ENCODE measurements around the gene SEMA4B.

The SEMA4B gene

DNA sequence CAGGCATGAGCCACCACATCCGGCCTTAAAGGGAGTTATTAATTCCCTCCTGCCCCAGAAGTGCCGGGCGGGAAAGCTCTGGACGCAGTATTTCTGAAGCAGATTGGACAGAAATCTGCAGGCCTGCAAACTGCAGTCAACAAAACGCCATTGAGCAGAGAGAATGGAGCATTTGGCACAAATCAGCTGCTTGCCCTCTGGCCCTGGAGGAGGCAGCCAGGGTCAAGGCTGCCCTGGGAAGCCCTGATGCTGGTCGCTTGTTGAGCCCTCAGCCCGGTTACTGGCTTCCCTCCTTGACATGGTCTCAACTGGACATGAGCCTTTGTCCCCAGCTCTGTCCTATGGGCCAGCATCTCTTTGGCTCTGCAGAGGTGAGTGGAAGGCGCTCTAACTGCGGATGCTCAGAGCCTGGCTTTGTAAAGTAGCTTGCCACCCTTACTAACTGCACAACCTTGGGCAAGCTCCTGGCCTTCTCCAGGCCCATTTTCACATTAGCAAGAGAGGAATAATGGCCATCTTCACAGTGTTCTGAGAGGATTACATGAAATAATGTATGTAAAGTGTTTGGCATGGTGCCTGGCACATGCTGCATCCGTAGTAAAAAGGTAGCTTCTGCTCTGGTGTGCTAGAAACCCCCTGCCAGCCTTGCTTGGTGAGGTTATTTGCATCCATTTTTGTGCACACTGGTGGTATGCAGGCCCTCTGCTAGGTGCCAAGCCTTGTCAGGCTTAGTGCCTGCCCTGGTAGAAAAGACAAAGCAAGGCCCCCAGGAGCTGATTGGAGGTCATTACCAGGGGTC, 4.1 kb downstream of the SEMA4B start:
- DNase-seq (ENCODE audit: low read depth) = no peak

- DNase-seq (ENCODE audit: low read depth) = no peak
Observed at GRCh38 chr15:90205886-90206285, 4.8 kb downstream of the SEMA4B start.

- DNase-seq (ENCODE audit: low read depth) = no peak
Observed at GRCh38 chr15:90207252-90207651, 6.1 kb downstream of the SEMA4B start.

DNA sequence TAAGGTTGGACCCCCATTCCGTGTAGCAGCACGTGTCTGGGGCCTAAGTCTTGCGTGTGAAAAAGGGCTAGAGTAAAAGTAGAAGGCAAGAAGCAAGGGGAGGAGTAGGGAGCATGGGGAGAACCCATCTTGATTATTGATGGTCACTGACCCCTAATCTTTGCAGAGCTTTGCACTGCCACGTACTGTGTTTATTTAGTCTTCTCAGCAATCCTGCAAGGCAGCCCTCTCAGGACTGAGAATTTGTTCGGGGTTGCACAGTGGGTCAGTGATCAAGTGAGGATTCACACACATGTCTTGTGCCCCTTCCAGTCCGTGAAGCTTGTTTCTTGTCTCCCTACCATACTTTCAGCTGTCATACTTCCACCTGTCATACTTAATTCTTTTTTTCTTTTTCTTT, 7.2 kb downstream of the SEMA4B start:
- DNase-seq (ENCODE audit: low read depth) = no peak

DNA sequence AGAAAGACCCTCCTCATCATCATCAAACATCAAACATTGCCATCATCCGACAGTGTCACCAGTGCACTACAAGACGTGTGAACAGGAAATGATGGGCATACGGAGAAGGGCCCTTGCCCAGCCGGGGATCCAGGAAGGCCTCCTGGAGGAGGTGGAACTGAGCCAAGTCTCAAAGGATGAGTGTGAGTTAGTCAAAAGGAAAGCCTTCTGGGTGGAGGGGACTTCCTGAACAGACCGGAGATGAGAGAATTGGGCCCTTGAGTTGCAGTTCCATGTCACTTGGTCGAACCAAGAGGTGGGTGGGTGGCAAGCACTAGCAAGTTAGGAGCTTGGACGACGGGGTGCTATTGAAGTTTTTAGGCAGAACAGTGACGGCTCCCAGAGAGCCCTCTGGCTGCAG, 8.5 kb downstream of the SEMA4B start:
- DNase-seq (ENCODE audit: low read depth) = no peak

GRCh38 chr15:90210593-90210992, 9.5 kb downstream of the SEMA4B start:
- no peak for DNase-seq (ENCODE audit: low read depth)

- DNase-seq (ENCODE audit: low read depth) = no peak
Observed at GRCh38 chr15:90211009-90211408, 9.9 kb downstream of the SEMA4B start.

GRCh38 chr15:90211440-90212143, 10.5 kb downstream of the SEMA4B start:
- no peak for DNase-seq (ENCODE audit: low read depth)

DNA sequence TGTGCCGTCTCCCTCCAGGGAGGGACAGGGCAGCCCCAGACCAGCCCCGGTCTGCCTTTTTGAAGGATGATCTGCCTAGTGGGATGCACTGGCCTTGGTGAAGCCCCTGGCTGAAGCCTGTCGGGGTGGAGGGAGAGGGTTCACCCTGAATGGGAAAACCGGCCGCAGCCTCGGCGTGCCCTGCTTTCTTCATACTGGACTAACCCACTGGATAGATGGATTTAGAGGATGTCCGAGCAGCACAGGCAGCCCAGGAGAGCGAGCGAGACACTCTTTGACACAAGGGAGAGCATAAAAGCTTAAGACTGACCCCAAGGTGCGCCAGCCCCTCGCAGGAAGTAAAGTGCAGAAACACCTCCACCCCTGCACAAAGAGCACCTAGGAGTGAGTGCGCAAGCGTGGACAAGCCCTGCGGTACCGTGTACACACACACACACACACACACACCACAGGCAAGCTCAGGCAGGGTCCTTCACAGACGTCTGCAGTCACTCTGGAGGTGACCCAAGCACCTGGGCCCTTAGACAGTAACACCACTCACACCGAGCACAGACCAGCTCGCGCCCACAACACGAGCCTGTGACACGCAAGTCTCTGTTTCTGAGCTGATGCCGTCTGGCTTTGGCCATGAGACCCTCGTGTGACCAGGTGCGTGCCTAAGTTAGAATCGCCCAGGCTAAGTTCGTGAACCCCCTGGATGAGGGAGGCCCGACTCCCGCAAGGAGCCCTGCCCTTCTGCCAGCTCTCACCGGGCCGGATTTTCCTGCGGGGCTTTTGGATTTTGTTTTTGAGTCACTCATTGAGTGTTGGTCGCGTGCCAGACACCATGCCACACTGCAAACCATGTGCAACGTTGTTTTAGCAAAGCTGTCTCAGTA, 11.3 kb downstream of the SEMA4B start:
- DNase-seq (ENCODE audit: low read depth) = no peak

DNA sequence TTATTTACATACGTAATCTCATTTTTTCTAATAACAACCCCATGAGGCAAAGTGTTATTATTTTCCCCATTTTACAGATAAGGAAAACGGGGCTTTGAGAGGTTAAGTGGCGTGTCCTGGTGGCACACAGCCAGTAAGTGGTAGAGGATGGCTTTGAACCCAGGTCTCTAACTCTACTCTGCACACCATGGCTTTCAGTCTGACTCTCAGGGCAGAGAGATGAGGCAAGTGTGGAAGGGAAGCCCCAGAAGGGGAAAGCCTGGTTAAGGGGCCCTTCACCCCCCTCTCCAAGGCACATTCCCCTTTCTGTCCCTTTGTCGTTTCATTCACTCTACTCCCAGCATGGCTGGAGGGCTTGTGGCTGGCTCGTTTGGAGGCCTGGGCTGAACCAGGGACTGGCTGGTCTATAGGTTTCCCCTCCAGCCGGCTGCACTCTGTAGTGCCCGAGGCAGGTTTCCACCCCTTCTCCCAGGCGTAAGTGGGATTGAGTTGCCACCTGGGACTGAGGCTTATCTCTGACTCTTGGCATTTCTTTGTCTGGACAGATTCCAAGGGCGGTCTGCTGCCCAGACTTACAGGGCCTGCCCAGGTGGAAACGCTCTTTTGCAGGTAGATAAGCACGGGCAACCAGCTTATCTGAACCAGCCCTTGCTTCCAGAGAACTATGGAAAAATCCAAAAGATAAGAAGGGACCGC, 12.1 kb downstream of the SEMA4B start:
- DNase-seq (ENCODE audit: low read depth) = no peak

GRCh38 chr15:90213818-90214204, 12.7 kb downstream of the SEMA4B start:
- DNase-seq (ENCODE audit: low read depth) = no peak

DNA sequence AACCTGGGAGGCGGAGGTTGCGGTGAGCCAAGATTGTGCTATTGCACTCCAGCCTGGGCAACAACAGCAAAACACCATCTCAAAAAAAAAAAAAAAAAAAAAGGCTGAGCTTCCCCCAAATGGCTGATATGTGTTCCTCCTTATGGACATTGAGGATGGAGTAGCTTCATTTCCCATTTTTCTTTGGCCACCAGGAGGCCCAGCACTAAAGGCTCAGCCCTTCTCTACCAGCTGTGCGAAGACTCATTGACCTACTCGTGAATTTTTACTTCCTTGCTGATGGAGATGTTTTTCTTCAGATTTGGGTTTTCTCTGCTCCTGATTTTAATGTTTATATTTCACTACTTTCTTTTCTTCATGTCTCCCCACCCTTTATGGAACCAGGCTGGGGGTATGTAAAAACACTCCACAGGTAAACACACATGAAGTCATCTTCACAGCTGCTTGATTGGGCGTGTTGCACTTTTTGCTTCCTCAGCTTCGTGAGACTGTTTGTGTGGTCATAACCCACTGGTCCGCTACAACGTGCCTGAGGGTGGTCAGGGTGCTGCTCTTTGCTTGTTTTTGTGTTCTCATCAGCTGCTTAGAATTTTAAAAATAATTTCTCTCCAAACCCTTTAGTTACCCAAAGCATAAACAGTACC, 13.5 kb downstream of the SEMA4B start:
- DNase-seq (ENCODE audit: low read depth) = no peak

DNA sequence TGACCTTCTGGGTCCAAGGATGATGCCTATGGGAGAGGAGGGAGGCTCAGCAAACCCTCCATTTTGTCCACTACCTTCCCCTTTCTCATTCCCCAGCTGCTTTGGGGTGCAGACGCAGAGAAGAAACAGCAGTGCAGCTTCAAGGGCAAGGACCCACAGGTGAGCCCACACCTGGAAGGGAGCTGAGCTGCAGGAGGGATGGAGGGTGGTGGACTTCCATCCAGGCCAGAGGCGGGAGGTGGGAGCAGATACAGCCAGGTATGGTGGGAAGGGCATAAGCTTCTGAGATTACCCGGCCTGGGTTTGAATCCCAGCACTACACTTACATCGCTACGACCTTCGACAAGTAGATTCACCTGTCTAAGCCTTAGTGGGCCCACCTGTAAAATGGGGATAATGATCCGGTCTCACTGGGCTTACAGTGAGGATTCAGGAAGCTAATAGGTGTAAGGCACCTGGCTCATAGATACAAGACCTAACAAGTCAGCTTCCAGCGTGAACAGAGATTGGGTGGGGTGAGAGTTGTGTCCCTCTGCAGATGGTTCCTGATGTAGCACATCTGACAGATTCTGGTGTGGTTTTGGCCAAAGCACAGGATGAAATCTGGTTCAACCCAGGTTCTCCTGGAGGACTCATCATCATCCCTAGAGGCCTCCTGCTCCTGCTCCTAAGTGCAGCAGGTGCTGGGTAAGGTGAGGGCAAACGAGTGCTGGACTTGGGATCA, 16.7 kb downstream of the SEMA4B start:
- DNase-seq (ENCODE audit: low read depth) = no peak

DNA sequence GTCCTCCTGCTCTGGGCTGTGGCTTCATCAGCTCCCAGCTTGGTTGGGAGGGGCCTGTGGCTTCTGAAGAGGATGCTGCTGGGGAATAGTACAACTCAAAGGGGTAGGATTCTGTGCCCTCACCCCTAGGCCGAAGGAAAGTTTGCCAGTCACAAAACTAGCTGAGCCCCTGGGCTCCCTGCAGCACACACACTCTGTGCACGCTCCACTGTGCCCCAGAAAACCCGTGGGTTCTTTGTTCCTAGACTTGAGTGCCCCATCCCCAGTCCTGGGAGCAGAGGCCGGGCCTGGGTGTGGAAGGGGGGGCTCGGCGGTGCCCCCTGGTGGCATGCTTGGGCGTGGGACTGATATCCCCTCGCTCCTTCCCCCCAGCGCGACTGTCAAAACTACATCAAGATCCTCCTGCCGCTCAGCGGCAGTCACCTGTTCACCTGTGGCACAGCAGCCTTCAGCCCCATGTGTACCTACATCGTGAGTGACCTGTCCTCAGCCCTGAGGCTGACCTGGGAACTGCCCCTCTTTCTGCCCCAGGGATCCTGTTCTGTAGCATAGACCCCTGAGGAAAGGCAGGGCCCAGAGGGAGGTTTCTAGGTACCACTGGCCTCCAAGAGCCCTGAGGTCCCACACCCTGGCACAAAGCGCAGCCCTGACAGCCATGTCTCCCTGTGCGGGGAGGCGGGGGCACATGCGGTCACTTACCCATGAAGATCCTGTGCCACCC, 18.5 kb downstream of the SEMA4B start:
- DNase-seq (ENCODE audit: low read depth) = peak; percentile 26

DNA sequence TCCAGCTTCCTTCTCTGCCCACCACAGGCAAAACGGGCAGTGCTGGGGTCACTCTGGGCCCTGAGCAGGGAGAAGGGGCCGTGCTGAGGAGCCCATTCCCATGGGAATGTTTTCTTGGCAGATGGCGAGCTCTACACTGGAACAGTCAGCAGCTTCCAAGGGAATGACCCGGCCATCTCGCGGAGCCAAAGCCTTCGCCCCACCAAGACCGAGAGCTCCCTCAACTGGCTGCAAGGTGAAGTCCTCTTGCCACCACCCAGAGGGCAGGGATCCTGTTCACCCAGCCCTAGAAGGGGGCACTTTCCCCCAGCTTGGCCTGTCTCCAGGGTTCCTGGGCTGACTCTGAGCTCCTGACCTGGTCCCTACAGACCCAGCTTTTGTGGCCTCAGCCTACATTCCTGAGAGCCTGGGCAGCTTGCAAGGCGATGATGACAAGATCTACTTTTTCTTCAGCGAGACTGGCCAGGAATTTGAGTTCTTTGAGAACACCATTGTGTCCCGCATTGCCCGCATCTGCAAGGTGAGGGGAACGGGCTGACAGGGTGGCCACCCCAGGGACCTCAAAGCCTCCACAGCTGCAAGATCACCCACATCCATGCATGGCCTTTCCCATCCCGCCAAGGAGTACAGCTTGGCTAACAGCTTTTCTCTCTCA, 20.2 kb downstream of the SEMA4B start:
- DNase-seq (ENCODE audit: low read depth) = no peak

DNA sequence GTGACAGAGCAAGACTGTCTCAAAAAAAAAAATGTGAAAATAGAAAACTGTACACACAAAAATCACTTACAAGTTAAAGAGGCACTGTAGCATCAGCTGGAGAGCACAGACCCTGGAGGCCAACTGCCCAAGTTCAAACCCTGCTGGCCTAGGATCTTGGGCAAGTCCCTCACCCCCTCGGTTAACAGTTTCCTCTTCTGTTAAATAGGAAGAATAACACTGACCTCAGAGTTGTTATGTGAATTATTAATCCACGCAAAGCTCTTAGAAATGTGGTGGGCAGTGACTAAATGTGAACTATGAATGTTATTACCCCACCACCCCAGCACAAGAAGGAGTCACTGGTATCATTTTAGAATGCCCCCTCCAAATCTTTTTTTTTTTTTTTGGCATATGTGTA, 21.4 kb downstream of the SEMA4B start:
- no peak for DNase-seq (ENCODE audit: low read depth)

- DNase-seq (ENCODE audit: low read depth) = no peak
Observed at GRCh38 chr15:90223441-90224165, 22.5 kb downstream of the SEMA4B start.

DNA sequence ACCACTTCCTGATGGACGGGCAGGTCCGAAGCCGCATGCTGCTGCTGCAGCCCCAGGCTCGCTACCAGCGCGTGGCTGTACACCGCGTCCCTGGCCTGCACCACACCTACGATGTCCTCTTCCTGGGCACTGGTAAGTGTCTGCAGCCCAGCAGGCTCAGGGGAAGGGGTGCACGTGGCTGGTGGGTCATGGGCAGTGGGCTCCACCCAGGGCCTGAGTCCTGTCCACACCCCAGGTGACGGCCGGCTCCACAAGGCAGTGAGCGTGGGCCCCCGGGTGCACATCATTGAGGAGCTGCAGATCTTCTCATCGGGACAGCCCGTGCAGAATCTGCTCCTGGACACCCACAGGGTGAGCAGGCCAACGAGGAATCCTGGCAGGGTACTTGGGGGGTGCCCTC, 23.9 kb downstream of the SEMA4B start:
- DNase-seq (ENCODE audit: low read depth) = no peak

All from activated T-helper 1 cell treated with Interleukin-2 at 50 U/mL for 16 hours (primary cell).